Lung (tissue), 12 donors: ENCODE results near the gene POLR3H. TPM values are rescaled to one million over a fixed set of nuclear protein-coding genes. Genes with fewer than 3 reads are reported as not detected.

Source experiments
- ATAC-seq: fragments of 200-7000 bp; cut with Tn5 transposase; one replicate; pipeline ENCODE4 v1.9.1; 2020; ENCODE audit warnings: moderate number of reproducible peaks; ENCODE audit not compliant: insufficient read depth, low FRiP score
- DNase-seq, 3 donors: peaks; one replicate each; pipeline ENCODE4 v3.0.0-alpha.2; 2013 to 2017
- H3K27ac ChIP-seq, 2 donors: one replicate each; pipeline ENCODE4 v1.5.1; 2013; ENCODE audit warnings: mild to moderate bottlenecking in 2 of 2, moderate library complexity in 2 of 2, control low read depth in 1 of 2, inconsistent platforms in 1 of 2, low read depth in 1 of 2, low read length in 1 of 2
- H3K27me3 ChIP-seq, 3 donors: one replicate each; pipeline ENCODE4 v1.5.1; 2013; ENCODE audit warnings: low read length in 2 of 3; ENCODE audit not compliant: control insufficient read depth in 3 of 3, insufficient read depth in 3 of 3
- H3K36me3 ChIP-seq, 4 donors: one replicate each; pipeline ENCODE4 v1.5.1; 2013; ENCODE audit warnings: low read length in 4 of 4, mild to moderate bottlenecking in 1 of 4, moderate library complexity in 1 of 4; ENCODE audit not compliant: control insufficient read depth in 4 of 4, insufficient read depth in 4 of 4
- H3K4me1 ChIP-seq, 5 donors: one replicate each; pipeline ENCODE4 v1.5.1; 2013; ENCODE audit warnings: low read length in 5 of 5, mild to moderate bottlenecking in 2 of 5, moderate library complexity in 1 of 5; ENCODE audit not compliant: control insufficient read depth in 5 of 5, insufficient read depth in 5 of 5
- H3K4me3 ChIP-seq: one replicate; pipeline ENCODE4 v1.5.1; 2013; ENCODE audit warnings: mild to moderate bottlenecking, control low read depth, moderate library complexity
- H3K9ac ChIP-seq, 2 donors: one replicate each; pipeline ENCODE4 v1.5.1; 2013; ENCODE audit warnings: low read length in 2 of 2, control low read depth in 1 of 2; ENCODE audit not compliant: insufficient read depth in 1 of 2
- H3K9me3 ChIP-seq, 4 donors: one replicate each; pipeline ENCODE4 v1.5.1; 2013; ENCODE audit warnings: low read length in 3 of 4, mild to moderate bottlenecking in 1 of 4, moderate library complexity in 1 of 4; ENCODE audit not compliant: control insufficient read depth in 4 of 4, insufficient read depth in 3 of 4
- CTCF ChIP-seq: IDR thresholded peaks from 2 replicates; pipeline ENCODE4 v1.5.1; 2012; ENCODE audit warnings: mild to moderate bottlenecking; ENCODE audit errors: control extremely low read depth, extremely low read depth
- WGBS, 2 donors: extraction: QIAGEN DNeasy Blood & Tissue Kit; methylation state at CpG; one replicate each; pipeline ENCODE4 v1.1.7; 2013; 5-methylcytosine and 5-hydroxymethylcytosine counted together
- polyA plus RNA-seq, 2 donors: library from polyadenylated mRNA; stranded (reverse); fragments of 200-250 nt; gene quantifications; one replicate each; pipeline ENCODE4 v1.2.1, GENCODE V29; 2013
- total RNA-seq, 2 donors: library from RNA; depleted of rRNA in 1 of 2; stranded (reverse); fragments of >200 nt in 1 of 2; gene quantifications; one replicate each; pipeline ENCODE4 v1.2.1, GENCODE V29; 2014 to 2021
- donor health status: control.
- donor health status: control.
- donor health status: Bipolar disorder and iron deficiency.
- donor health status: healthy.
- donor health status: DM: yes; HTN: yes; CAD: no.

POLR3H gene
- total and polyA plus RNA-seq, 4 donors = 12.1 to 65.9 (median 39.8) TPM

DNA sequence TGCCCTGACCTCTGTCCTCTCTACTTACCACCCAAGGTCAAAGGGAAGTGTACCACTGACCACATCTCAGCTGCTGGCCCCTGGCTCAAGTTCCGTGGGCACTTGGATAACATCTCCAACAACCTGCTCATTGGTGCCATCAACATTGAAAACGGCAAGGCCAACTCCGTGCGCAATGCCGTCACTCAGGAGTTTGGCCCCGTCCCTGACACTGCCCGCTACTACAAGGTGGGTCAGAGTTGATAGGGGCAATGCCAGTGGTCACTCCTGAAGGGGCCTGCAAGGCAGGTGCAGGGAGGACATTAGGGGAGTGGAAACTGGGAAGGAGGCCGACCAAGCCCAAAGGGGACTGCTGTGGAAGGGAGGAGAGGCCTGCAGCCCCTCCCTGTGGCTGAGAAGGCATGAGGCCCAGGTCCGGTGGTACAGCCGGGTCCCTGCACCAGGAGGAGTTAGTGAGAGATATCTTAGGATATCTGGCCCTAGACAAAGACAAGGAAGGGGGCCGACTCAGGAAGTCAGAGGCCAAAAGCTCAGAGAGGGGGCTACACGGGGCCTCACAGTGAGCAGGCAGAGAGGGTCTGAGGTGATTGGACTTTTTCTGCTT is 17.9 kb downstream of the POLR3H start:
- no peaks in the 10 kb centered on the region for H3K27me3 ChIP-seq
- H3K4me3 ChIP-seq = no peak overlapping the region
- ATAC-seq = no peak
- no peak for DNase-seq
- TF ChIP-seq CTCF = no peak
- H3K36me3 ChIP-seq = peaks cover 0 to 68% (median 30%) of the 10 kb centered on the region in 4 donors
- H3K4me1 ChIP-seq = peaks cover 0 to 17% (median 6%) of the 10 kb centered on the region in 5 donors
- no peaks in the 10 kb centered on the region for H3K9me3 ChIP-seq
- whole genome bisulfite sequencing, 2 donors = 80 to 82% methylated on average over 12 of the region's 12 CpGs
- no peak overlapping the region for H3K9ac ChIP-seq
- H3K27ac ChIP-seq = no peak overlapping the region

DNA sequence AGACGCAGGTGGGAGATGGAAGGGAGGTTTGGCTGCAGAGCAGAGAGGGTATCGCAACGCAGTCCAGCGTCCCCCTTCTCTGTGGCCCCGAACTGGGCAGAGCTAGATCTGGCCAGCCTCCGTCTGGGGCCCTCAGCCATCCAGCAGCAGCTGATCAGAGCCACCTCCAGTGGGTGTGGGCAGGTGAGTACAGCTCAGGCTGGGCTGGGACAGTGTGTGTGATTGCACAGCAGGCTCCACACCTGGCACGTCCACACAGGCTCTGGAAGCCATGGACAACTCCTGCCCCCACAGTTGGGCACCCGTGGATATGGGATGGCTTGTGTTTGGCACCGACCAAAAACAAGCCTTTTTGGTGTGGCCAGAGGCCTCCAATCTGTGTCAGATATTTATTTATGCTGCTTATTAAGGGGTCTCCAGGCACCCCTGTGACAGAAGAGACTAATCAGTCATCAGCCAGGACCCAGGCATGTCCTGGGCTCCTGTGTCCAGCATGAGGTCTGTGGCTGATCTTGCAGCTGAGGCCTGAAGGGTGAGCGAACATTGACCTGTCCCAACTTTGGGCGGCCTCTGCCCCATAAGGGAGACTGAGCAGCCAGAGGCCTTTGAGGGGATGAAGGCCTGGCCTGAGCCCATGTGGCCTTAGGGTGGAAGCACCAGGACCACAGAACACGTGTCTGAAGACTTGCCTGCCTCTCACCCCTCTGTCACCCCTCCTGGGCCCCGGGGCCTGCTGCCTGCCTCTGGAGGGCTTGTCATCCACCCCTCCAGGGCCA is 18.6 kb downstream of the POLR3H start:
- peak overlapping the region in 1 of 2 donors; percentile 82 for H3K27ac ChIP-seq
- no peak overlapping the region for H3K4me3 ChIP-seq
- H3K4me1 ChIP-seq = peaks cover 0 to 17% (median 6%) of the 10 kb centered on the region in 5 donors
- no peaks in the 10 kb centered on the region for H3K27me3 ChIP-seq
- TF ChIP-seq CTCF = no peak
- no peak for DNase-seq
- WGBS, 2 donors = 89 to 90% methylated on average over 13 of the region's 13 CpGs
- peaks cover 0 to 61% (median 26%) of the 10 kb centered on the region in 4 donors for H3K36me3 ChIP-seq
- no peak overlapping the region for H3K9ac ChIP-seq
- H3K9me3 ChIP-seq = no peaks in the 10 kb centered on the region
- ATAC-seq = no peak

GRCh38 chr22:41524809-41525449 is 19.3 kb downstream of the POLR3H start:
- ATAC-seq = no peak
- H3K9ac ChIP-seq = no peak overlapping the region
- peaks cover 0 to 56% (median 25%) of the 10 kb centered on the region in 4 donors for H3K36me3 ChIP-seq

More at GRCh38 chr22:41524809-41525449, 19.3 kb downstream of the POLR3H start:
- 44 to 65% methylated on average over 17 of the region's 17 CpGs for WGBS, 2 donors
- DNase-seq = no peak
- H3K4me1 ChIP-seq = peaks cover 0 to 17% (median 6%) of the 10 kb centered on the region in 5 donors
- H3K4me3 ChIP-seq = no peak overlapping the region
- H3K27me3 ChIP-seq = no peaks in the 10 kb centered on the region
- no peaks in the 10 kb centered on the region for H3K9me3 ChIP-seq
- H3K27ac ChIP-seq = peak overlapping the region; percentile 24 to 82
- TF ChIP-seq CTCF = no peak
